ENCODE measurements around the gene CHM.
"Not testable (repeated sequence)": the region's sequence is repeated elsewhere in the genome, so short reads cannot be mapped to it uniquely, and the experiment has no call there.

CHM gene

GRCh38 chrX:85996555-85996954 lies 50.8 kb downstream of the CHM start:
- DNase-seq: no peak

DNA sequence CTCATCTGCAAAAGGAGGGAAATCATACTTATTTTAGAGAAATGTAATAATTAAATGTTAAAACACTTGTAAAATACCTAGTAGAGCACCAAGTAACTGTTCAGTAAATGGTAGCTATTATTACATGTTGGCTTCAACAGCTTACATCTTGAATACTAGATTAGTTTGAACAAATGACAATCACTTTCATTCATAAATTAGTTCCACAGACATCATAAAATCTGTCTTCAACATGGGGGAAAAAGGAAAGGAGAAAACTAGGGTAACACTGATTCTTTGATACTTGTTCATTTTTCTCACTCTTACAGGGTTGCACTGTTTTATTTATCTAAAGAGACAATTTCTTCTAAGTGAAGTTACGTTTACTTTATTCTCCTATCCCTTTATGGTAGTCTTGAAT lies 51.7 kb downstream of the CHM start:
- DNase-seq: no peak

- no peak for DNase-seq
Observed at GRCh38 chrX:85994797-85995196, 52.6 kb downstream of the CHM start.

DNA sequence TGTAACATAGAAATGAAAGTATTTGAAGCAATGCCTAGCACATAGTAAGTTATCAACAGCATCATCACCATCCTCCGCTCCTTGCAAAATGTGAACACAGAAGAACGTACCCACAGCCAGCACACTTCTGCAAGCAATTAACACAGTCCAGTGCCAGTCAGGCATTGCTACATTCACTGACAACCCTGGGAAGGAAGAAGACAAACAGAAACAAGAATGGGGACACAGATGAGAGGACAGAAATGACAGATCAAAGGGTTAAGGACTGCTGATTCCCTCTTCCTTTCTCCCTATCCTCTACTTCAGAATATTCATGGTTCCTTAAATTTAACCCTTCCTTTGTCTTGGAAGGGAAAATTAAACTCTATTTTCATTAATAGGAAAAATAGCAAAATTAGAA lies 53.1 kb downstream of the CHM start:
- DNase-seq: no peak

- no peak for DNase-seq
Observed at GRCh38 chrX:85993539-85994197, 53.7 kb downstream of the CHM start.

GRCh38 chrX:85992811-85993229 lies 54.5 kb downstream of the CHM start:
- DNase-seq: no peak

- no peak for DNase-seq
Observed at GRCh38 chrX:85988353-85988752, 59.0 kb downstream of the CHM start.

DNA sequence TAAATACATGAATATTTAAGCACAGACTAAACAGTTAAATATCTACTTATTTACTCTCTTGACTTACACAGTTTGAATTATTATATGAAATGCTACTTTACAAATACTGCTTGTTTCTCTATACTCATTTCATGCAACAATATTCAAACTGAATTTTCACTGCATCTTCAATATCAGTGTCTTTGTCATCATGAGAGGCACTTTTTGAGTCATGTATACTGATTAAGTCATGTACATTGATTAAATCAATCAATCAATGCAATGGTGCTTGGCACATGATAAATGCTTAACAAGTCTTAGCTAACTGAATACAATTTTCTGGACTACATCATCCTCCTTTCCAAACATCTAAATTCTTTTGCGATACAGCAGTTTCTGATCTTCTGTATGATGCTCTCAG lies 67.1 kb downstream of the CHM start:
- peak in 1 of 5 donors; percentile 4 for DNase-seq

DNA sequence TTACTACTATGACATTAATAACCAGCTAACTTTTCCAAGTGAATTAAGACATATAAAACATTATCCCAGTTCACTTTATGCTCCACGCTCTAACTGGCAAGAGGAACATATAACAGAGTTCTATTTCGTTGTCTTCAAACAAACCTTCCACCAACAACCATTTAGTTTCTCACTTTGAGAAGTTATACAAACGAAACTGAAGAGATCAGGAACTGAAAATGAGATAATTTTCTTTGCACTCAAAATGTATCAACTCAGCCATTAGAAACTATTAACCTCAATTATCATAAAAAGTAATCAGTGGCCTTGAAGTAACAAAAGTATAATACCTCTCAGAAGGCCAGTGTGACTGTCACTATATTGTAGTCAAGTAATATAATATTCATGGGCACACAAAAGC lies 70.1 kb downstream of the CHM start:
- DNase-seq: no peak

DNA sequence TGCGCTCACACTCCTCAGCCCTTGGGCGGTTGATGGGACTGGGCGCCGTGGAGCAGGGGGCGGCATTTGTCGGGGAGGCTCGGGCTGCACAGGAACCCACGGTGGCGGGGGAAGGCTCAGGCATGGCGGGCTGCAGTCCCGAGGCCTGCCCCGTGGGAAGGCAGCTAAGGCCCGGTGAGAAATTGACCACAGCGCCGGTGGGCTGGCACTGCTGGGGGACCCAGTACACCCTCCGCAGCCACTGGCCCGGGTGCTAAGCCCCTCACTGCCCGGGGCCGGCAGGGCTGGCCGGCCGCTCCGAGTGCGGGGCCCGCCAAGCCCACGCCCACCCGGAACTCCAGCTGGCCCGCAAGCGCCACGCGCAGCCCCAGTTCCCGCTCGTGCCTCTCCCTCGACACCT lies 75.0 kb downstream of the CHM start:
- not testable (repeated sequence) for DNase-seq

GRCh38 chrX:85964744-85965143 lies 82.6 kb downstream of the CHM start:
- DNase-seq: no peak

GRCh38 chrX:85963736-85964135 lies 83.6 kb downstream of the CHM start:
- DNase-seq: no peak

GRCh38 chrX:85955510-85955909 lies 91.8 kb downstream of the CHM start:
- DNase-seq: peak in 1 of 5 donors; percentile 6

DNA sequence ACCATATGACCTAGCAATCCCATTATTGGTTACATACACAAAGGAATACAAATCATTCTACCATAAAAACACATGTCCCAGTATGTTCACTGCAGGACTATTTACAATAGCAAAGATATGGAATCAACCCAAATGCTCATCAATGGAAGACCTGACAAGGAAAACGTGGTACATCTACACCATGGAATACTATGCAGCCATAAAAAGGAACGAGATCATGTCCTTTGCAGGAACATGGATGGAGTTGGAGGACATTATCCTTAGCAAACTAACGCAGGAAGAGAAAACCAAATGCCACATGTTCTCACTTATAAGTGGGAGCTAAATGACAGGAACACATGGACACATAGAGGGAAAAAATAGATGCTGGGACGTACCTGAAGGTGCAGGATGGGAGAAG lies 102.6 kb downstream of the CHM start:
- not testable (repeated sequence) for DNase-seq

GRCh38 chrX:85941275-85941674 lies 106.1 kb downstream of the CHM start:
- DNase-seq: no peak

DNA sequence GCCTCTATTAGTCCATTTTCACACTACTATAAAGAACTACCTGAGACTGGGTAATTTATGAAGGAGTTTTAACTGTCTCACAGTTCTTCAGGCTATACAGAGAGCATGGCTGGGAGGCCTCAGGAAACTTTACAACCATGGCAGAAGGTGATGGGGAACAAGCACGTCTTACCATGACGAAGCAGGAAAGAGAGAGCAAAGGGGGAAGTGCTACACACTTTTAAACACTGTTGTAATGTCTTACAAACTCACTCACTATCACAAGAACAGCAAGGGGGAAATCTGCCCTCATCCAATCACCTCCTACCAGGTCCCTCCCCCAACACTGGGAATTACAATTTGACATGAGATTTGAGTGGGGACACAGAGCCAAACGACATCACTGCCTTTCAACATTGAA lies 107.4 kb downstream of the CHM start:
- DNase-seq: not testable (repeated sequence)

DNA sequence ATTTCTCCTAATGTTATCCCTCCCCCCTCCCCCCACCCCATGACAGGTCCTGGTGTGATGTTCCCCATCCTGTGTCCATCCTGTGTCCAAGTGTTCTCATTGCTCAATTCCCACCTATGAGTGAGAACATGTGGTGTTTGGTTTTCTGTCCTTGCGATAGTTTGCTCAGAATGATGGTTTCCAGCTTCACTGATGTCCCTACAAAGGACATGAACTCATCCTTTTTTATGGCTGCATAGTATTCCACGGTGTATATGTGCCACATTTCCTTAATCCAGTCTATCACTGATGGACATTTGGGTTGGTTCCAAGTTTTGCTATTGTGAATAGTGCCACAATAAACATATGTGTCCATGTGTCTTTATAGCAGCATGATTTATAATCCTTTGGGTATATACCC lies 113.0 kb downstream of the CHM start:
- not testable (repeated sequence) for DNase-seq

DNA sequence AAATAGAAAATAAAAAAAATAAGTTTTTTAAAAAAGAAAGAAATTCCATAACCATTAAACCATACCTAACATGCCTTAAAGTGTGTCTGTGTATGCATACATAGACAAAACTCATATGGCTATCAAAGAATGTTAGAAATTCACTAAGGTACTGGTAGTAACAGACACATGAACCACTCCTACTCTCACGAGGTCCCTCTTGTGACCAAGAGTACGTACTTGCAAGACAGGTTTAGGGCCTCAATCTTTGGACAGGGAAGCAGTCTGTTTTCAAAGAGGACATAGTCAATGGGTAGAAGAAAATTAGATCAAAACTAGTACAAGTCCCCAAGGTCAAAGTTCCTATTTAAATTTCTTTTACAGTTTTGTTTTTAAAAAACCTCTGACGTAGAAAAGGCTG lies 117.3 kb downstream of the CHM start:
- no peak for DNase-seq

GRCh38 chrX:85928606-85929005 lies 118.8 kb downstream of the CHM start:
- no peak for DNase-seq

GRCh38 chrX:85927740-85928139 lies 119.6 kb downstream of the CHM start:
- no peak for DNase-seq

GRCh38 chrX:85922821-85923220 lies 124.5 kb downstream of the CHM start:
- DNase-seq: no peak

GRCh38 chrX:85916656-85917280 lies 130.6 kb downstream of the CHM start:
- not testable (repeated sequence) for DNase-seq

DNA sequence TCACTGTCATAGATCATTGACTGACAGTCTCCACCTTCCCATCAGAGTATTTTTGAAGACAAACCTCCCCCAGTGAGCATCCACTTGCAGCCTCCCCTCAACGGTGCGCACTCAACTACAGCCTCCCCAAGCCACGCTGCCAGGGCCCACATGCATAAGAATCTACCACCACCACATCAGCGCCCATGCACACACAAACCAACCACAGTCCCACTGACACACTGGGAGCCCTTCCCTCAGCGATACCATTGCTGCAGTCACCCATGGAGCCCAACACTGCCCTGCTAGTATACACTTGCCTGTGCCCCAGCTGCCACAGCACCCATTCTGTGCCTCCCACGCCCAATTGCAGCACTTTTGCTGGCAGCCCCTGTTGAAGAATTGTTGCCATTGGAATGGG lies 132.9 kb downstream of the CHM start:
- DNase-seq: no peak

- no peak for DNase-seq
Observed at GRCh38 chrX:85907316-85907715, 140.0 kb downstream of the CHM start.

DNA sequence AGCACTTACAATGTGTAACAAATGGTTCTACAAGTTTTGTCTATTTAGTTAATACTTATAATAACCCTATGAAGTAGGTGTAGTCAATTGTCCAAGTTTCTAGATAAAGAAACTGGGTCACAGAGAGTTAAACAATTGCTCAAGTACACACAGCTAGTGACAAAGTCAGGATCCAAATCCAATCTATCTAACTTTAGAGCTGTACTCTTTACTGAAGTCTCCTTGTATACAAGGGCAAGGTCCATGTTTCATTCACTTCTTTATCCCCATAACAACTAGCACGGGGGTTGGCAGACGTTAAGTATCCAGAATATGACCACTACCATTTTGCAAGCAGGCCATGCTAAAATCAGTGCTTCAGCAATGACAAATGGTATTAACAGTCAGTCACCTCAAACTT lies 141.0 kb downstream of the CHM start:
- DNase-seq: no peak
